ENCODE results near the gene ACIN1.
A peak's percentile ranks its signal among the peaks of the same experiment; 100 is the strongest.

Gene ACIN1

DNA sequence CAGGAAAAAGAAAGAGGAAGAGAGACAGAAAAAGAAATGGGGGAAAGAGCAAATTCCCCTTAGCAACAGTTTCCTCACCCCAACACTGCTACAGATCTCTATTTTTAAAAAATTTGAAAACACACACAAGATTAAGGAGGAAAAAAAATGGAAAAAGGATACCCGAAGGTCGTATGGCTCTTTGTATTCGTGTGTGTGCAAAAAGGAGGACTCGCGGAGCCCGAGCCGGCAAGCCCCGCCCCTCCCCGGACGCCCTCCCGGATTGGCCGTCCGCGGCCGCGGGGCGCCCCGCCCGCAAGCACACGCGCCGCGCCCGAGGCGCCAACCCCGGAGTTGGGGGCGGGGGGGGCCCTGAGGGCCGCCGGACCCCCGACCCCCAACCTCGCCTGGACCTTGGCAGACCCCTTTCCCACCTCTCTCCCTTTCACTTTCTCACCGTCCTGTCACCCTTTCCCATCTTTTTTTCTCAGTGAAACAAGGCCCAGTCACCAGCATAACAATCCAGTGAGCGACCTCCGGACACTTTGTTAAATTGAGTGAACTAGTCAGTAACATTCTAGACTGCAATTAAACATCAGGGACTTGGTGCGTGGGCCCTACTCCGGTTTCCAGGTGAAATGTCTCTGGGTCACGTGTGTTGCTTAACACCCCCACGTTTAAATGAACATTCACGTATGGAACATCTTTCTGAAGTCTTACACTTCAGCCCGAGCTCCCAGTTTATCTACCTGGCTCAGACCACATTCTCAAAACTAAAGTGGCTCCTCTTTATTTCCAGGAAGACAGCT, 84.8 kb downstream of the ACIN1 start, which contains the start of gene C14orf93:
C14orf93 (minus strand) TSS at position 205 of the 788 bp plus-strand sequence. CDS start 11,120 bp downstream, outside the sequence.
- peak within 1 kb of the TSS; percentile 82 for H3K4me3 ChIP-seq
- H3K36me3 ChIP-seq (ENCODE audit: insufficient read depth, low read length) = no peaks in the 10 kb centered on the region
- no peak for DNase-seq (ENCODE audit: low read depth, low spot score)
- no peaks in the 10 kb centered on the region for H3K9me3 ChIP-seq (ENCODE audit: low read depth, low read length)
- peak within 1 kb of the TSS; percentile 90 for H3K9ac ChIP-seq (ENCODE audit: insufficient read length)
- TF ChIP-seq POLR2AphosphoS5 (IDR thresholded peaks at IDR 0.05; ENCODE audit: borderline replicate concordance, low read depth, low read length) (peak; percentile 75), FOXP2 (optimal IDR thresholded peaks at IDR 0.05; ENCODE audit: control extremely low read depth, extremely low read length, insufficient read depth) (no peak), EZH2 (IDR thresholded peaks at IDR 0.05) (no peak)
- H3K27ac ChIP-seq = peak within 1 kb of the TSS; percentile 95

DNA sequence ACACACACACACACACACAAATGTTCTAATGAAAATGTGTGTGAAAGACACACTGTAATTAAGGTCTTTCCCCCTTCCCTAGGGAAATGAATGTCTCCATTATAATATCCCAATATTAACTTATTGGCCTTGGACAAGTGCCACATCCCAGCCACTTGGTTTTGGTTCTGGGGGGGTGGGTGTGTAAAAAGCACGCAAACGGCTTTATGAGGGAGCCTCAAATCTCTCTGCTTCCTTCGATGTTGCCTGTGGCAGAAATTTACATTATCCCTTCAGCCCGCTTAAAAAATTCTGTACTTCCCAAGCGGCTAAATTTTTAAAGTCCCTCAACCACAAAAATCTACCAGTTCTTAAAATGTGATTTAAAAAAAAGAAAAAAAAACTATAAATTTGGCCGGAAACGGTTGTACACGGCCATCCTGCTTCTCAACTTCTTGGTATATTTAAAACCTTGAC, 85.4 kb downstream of the ACIN1 start:
- Histone ChIP-seq H3K4me3 (peak overlapping the region; percentile 82), H3K9ac (ENCODE audit: insufficient read length) (peak overlapping the region; percentile 90), H3K27ac (peak overlapping the region; percentile 95), H3K36me3 (ENCODE audit: insufficient read depth, low read length) (no peaks in the 10 kb centered on the region), H3K9me3 (ENCODE audit: low read depth, low read length) (no peaks in the 10 kb centered on the region)
- TF ChIP-seq EZH2 (IDR thresholded peaks at IDR 0.05) = no peak
- TF ChIP-seq FOXP2 (optimal IDR thresholded peaks at IDR 0.05; ENCODE audit: control extremely low read depth, extremely low read length, insufficient read depth) = no peak
- TF ChIP-seq POLR2AphosphoS5 (IDR thresholded peaks at IDR 0.05; ENCODE audit: borderline replicate concordance, low read depth, low read length) = no peak; the same call in 1 of the 2 replicates
- DNase-seq (ENCODE audit: low read depth, low spot score) = no peak

DNA sequence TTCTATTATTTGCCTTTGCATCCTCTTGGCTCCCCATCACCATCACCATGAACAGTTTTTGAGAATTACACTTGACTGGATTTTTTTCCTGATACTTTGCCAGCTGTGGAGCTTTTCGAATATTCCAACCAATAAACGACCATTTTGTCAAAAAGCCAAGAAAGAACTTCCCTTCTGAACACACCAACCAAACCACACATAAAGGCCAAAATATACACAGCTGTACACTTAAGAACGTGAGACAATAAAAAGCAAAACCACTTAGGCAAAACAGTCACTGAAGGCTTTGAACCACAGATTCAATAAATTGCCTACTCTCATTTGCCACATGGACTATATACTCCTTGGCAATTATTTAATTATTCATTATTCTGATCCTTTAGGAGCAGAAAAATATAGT, 86.1 kb downstream of the ACIN1 start:
- Histone ChIP-seq H3K9ac (ENCODE audit: insufficient read length) (no peak overlapping the region), H3K36me3 (ENCODE audit: insufficient read depth, low read length) (no peaks in the 10 kb centered on the region), H3K9me3 (ENCODE audit: low read depth, low read length) (no peaks in the 10 kb centered on the region), H3K4me3 (peak overlapping the region; percentile 82), H3K27ac (peak overlapping the region; percentile 95)
- no peak for TF ChIP-seq POLR2AphosphoS5 (IDR thresholded peaks at IDR 0.05; ENCODE audit: borderline replicate concordance, low read depth, low read length)
- no peak for TF ChIP-seq FOXP2 (optimal IDR thresholded peaks at IDR 0.05; ENCODE audit: control extremely low read depth, extremely low read length, insufficient read depth)
- no peak for TF ChIP-seq EZH2 (IDR thresholded peaks at IDR 0.05)
- no peak for DNase-seq (ENCODE audit: low read depth, low spot score)
